Body of pancreas (tissue), 4 donors: Measurements from ENCODE around the gene TTC3. TPM values are rescaled to one million over a fixed set of nuclear protein-coding genes. Genes with fewer than 3 reads are reported as not detected.

ENCODE experiments used
- ATAC-seq: fragments of 150-250 bp; one replicate; pipeline ENCODE4 v1.9.1; 2016
- DNase-seq, 4 donors: peaks; one replicate each; pipeline ENCODE4 v3.0.0-alpha.2; 2019
- H3K27ac ChIP-seq, 4 donors: fragments of 200-600 bp; sonication (generic); 1 replicate in 3 of 4; 2 replicates in 1 of 4; pipeline versions ENCODE4 v1.5.1 to v1.6.1; 2016 to 2019; ENCODE audit warnings: mild to moderate bottlenecking in 1 of 4, mixed read lengths in 1 of 4, moderate library complexity in 1 of 4
- H3K27me3 ChIP-seq, 2 donors: fragments of 200-600 bp; sonication (generic); one replicate each; pipeline ENCODE4 v1.6.0; 2016; ENCODE audit warnings: mild to moderate bottlenecking in 1 of 2
- H3K36me3 ChIP-seq, 2 donors: fragments of 200-600 bp; sonication (generic); replicated peaks in 1 of 2; 2 replicates each; pipeline ENCODE4 v1.5.1; 2016; ENCODE audit warnings: low read depth in 2 of 2; ENCODE audit not compliant: insufficient read depth in 1 of 2
- H3K4me1 ChIP-seq: fragments of 200-600 bp; sonication (generic); one replicate; pipeline ENCODE4 v1.6.0; 2016
- H3K4me3 ChIP-seq, 2 donors: fragments of 200-600 bp; sonication (generic); 1 replicate in 1 of 2; 2 replicates in 1 of 2; pipeline ENCODE4 v1.5.1; 2016 to 2019
- H3K9me3 ChIP-seq, 3 donors: fragments of 200-600 bp; sonication (generic); 1 replicate in 2 of 3; 2 replicates in 1 of 3; pipeline ENCODE4 v1.5.1; 2016
- CTCF ChIP-seq, 7 experiments: fragments of 450-650 bp in 4 of 7; fragments of 200-600 bp in 3 of 7; sonication (generic) in 3 of 7; IDR thresholded peaks; one replicate each; pipeline ENCODE4 v1.5.1; 2016 to 2019; ENCODE audit warnings: antibody characterized with exemption in 7 of 7
- POLR2A ChIP-seq, 3 donors: fragments of 450-650 bp; IDR thresholded peaks; one replicate each; pipeline ENCODE4 v1.6.1; 2016; ENCODE audit warnings: antibody characterized with exemption in 3 of 3, mild to moderate bottlenecking in 2 of 3
- WGBS, 2 donors: methylation state at CpG; one replicate each; pipeline ENCODE4 v1.1.5; 2017; 5-methylcytosine and 5-hydroxymethylcytosine counted together
- intact Hi-C: fragments of 100-400 bp; cut with DNase I; formaldehyde crosslinking; loops from one replicate; pipeline ENCODE4 v1.15.1; 2023
- total RNA-seq, 2 donors: library from RNA; depleted of rRNA; stranded (reverse); fragments of >200 nt; gene quantifications; one replicate each; pipeline ENCODE4 v1.1.0, GENCODE V29; 2016

Gene TTC3
- total RNA-seq, 2 donors from 2014 or later: 99.9 to 246 TPM

- WGBS, 2 donors: 43 to 49% methylated on average over 6 of the region's 6 CpGs
- peaks cover 12% of the 10 kb centered on the region for H3K4me1 ChIP-seq
- H3K36me3 ChIP-seq: peaks cover 0 to 9% of the 10 kb centered on the region in 2 donors
- intact Hi-C loops: no loop called here
- ATAC-seq (no peak), DNase-seq (no peak)
- H3K9me3 ChIP-seq: no peaks in the 10 kb centered on the region
- H3K27me3 ChIP-seq: no peaks in the 10 kb centered on the region
- TF ChIP-seq CTCF (IDR thresholded peaks at IDR 0.05): no peak
- no peak for TF ChIP-seq POLR2A (IDR thresholded peaks at IDR 0.05)
- no peak overlapping the region for H3K27ac ChIP-seq
- no peak overlapping the region for H3K4me3 ChIP-seq
Observed at GRCh38 chr21:37182222-37182621, 109.2 kb downstream of the TTC3 start.

- ATAC-seq (no peak), DNase-seq (no peak)
- Histone ChIP-seq H3K27ac (no peak overlapping the region), H3K9me3 (no peaks in the 10 kb centered on the region), H3K27me3 (no peaks in the 10 kb centered on the region), H3K36me3 (peaks cover 0 to 18% of the 10 kb centered on the region in 2 donors), H3K4me3 (no peak overlapping the region), H3K4me1 (peaks cover 12% of the 10 kb centered on the region)
- WGBS, 2 donors: 95 to 96% methylated on average over 3 of the region's 3 CpGs
- intact Hi-C loops: no loop called here
- TF ChIP-seq CTCF (IDR thresholded peaks at IDR 0.05): no peak
- no peak for TF ChIP-seq POLR2A (IDR thresholded peaks at IDR 0.05)
Observed at GRCh38 chr21:37183749-37184148, 110.7 kb downstream of the TTC3 start.

DNA sequence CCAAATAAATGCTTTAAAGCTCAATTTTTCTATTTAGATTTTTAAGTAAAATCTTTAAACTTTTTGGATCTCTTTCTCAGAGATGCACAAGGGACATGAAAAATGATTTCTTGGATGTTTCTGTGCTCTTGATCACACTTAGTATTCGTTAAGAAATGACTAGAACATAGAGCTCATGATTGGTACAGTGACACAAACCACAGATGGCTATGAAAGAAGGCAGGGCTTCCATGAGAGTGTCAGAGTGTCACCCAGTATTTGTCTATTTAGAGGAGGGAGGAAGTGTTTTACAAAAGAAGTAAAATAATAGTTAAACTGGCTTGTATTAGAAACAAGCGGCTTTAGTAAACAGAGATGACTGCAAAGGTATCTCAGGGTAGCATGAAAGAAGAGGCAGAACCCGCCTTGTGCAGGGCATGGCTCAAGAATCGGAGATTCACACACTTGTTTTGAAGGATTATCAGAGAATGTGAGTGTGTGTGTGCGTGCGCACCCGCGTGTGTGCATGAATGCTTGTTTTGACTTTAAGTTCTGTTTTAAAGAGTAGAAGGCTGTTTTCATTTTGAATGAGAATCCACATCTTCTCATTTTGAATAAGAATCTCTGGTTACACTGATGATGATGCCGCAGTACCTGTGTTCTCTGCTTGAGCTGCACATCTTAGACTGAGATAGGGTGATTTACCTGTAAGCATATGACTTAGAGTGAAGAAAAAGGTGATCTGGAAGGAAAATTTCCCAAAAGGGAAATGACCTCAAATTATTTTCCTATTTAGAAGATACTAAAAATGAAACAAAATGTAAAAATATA lies 111.9 kb downstream of the TTC3 start:
- Histone ChIP-seq H3K4me3 (no peak overlapping the region), H3K27ac (no peak overlapping the region), H3K36me3 (peaks cover 0 to 27% of the 10 kb centered on the region in 2 donors), H3K27me3 (no peaks in the 10 kb centered on the region), H3K4me1 (peaks cover 12% of the 10 kb centered on the region), H3K9me3 (no peaks in the 10 kb centered on the region)
- TF ChIP-seq POLR2A (IDR thresholded peaks at IDR 0.05) (no peak), CTCF (IDR thresholded peaks at IDR 0.05) (no peak)
- 92 to 93% methylated on average over 9 of the region's 9 CpGs for WGBS, 2 donors
- no peak for ATAC-seq
- DNase-seq: no peak
- intact Hi-C loops: no loop called here

DNA sequence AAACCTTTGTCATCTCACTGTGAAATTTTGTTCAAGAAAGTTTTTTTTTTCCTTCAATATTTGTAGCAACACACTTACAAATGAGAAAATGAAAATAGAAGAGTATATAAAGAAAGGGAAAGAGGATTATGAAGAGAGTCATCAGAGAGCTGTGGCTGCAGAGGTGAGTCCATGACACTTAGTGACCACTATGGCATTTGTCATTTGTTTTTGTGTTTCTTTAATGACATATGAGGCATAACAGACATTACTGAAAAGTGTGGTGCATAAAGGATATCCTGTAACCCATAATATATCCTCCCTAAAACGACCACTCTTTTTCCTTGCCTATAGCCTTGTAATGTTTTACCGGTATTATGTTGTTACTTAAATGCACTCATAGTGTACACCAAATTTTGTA lies 113.9 kb downstream of the TTC3 start:
- no peak for ATAC-seq
- Histone ChIP-seq H3K27me3 (no peaks in the 10 kb centered on the region), H3K4me3 (no peak overlapping the region), H3K27ac (no peak overlapping the region), H3K4me1 (peaks cover 5% of the 10 kb centered on the region), H3K9me3 (no peaks in the 10 kb centered on the region), H3K36me3 (peaks cover 0 to 27% of the 10 kb centered on the region in 2 donors)
- TF ChIP-seq POLR2A (IDR thresholded peaks at IDR 0.05): no peak
- TF ChIP-seq CTCF (IDR thresholded peaks at IDR 0.05): no peak
- DNase-seq: no peak
- WGBS, 2 donors: 69 to 82% methylated on average over 2 of the region's 2 CpGs
- intact Hi-C loops: no loop called here

DNA sequence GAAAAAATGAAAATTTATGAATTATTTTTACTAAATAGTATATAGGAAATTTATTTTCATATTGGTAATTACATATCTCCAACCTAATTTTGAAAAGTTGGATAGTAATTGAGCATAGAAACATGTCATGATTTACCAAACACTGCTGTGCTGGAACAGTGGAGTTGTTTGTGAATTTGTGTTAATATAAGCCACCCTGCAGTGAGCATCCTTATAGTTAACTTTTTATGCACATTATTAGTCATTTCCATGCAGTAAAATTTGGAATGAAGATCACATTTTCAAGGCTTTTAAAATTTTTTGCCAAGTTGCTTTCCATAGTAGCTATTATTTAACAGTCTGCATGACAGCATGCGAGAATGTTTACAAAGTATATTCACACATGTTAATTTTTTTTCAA lies 115.8 kb downstream of the TTC3 start:
- 91 to 97% methylated on average over 1 of the region's 1 CpG for WGBS, 2 donors
- peaks cover 0 to 28% of the 10 kb centered on the region in 2 donors for H3K36me3 ChIP-seq

More for the DNA sequence above, 115.8 kb downstream of the TTC3 start:
- no peak for TF ChIP-seq CTCF (IDR thresholded peaks at IDR 0.05)
- TF ChIP-seq POLR2A (IDR thresholded peaks at IDR 0.05): no peak
- no peaks in the 10 kb centered on the region for H3K4me1 ChIP-seq
- intact Hi-C loops: no loop called here
- no peaks in the 10 kb centered on the region for H3K27me3 ChIP-seq
- H3K27ac ChIP-seq: no peak overlapping the region
- DNase-seq (no peak), ATAC-seq (no peak)
- no peak overlapping the region for H3K4me3 ChIP-seq
- no peaks in the 10 kb centered on the region for H3K9me3 ChIP-seq
